Left ventricle myocardium superior (tissue), 1 donor: Measurements from ENCODE around the gene SNX5. TPM values are rescaled to one million over a fixed set of nuclear protein-coding genes. Genes with fewer than 3 reads are reported as not detected.

Source experiments
- ATAC-seq: fragments of 200-7000 bp; cut with Tn5 transposase; one replicate; pipeline ENCODE4 v1.9.1; 2020; ENCODE audit warnings: mild to moderate bottlenecking, moderate library complexity
- DNase-seq: peaks from one replicate; pipeline ENCODE4 v3.0.0-alpha.2; 2020
- intact Hi-C: fragments of 100-400 bp; cut with micrococcal nuclease; formaldehyde crosslinking; loops from one replicate; pipeline ENCODE4 v1.11.0; 2022
- total RNA-seq: library from RNA; stranded (reverse); fragmentation: NEBNext Ultra II Directional; extraction: Animal tissue kit (Norgen Biotek cat#: 25700); gene quantifications from one replicate; pipeline ENCODE4 v1.2.1, GENCODE V29; 2021
- donor health status: DM: no; HTN: yes; CAD: no; lungs with severe emphysema.

The SNX5 gene
- total RNA-seq, 1 donor from 2014 or later, result 40.4 TPM

DNA sequence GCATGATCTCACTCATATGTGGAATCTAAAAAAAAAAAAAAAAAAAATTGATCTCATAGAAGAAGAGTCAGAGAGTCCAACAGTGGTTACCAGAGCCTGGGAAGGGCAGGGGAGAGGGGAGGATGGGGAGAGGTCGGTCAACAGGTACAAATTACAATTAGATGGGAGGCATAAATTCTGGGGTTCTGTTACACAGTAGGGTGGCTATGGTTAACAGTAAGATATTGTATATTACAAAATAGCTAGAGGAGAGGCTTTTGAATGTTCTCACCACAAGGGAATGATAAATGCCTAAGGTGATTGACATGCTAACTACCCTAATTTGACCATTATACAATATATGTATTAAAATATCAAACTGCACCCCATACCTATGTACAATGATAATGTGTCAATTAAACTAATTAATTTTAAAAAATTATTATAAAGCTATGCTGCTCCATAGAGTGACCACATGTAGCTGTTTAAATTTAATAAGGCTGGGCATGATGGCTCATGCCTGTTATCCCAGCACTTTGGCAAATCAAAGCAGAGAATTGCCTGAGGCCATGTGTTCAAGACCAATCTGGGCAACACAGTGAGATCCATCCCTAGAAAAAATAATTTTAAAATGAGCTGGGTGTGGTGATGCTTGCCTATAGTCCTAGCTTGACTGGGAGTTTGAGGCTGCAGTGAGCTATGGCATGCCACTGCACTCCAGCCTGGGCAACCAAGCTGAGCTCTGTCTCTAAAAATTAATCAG is 70.9 kb downstream of the SNX5 start:
- intact Hi-C loops, result loop anchor here (5.0 kb wide), 2 partner anchors 215 to 390 kb away; partner anchors contain the start of gene RRBP1
- ATAC-seq, result no peak
- DNase-seq, result no peak

DNA sequence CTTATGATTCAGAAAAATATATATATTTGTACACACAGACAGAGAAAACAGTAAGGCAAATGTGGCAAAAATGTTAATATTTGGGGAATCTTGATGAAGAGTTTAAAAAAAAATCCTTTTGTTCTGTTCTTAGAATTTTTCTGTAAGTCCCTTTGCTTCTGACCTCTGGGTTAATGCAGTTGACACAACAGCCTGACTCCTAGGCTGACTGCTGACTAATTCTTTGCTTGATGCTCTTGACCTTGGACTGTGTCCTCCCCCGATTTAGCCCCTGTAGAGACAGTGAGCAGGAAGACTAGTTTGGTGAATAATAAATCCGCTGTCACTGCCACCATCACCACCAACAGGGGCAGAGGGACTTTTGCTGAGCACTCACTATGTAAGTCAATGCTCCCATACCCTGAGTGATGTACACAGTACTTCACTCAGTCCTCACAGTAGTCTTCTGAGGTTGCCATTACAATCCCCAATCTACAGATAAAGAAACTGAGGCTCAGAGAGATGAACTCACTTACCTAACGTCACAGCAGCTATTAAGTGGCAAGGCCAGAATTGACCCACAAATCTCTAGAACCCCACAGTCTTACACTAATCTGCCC is 71.7 kb downstream of the SNX5 start:
- intact Hi-C loops, result loop anchor here (5.0 kb wide), 2 partner anchors 215 to 390 kb away; partner anchors contain the start of gene RRBP1
- no peak for DNase-seq
- no peak for ATAC-seq

DNA sequence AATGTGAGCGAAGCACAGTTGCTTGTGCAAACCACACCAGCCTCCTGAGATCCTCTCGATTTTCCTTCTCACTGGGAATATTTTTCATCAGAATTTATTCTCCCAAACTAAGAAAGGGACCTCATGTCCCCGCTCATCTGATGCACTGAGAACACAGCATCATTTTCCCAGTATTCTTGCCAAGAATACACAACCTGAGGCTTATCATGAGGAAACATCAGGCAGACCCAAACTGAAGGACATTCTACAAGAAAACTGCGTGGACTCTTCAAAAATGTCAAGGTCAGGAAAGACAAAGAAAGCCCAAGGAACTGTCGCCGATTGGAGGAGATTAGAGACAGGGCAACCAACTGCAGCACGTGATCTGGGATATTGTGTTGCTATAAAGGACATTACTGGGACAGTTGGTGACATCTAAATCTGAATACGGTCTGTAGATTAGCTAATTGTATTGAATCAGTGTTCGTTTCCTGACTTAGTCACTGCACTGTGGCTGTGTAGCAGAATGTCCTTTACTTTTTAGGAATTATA is 72.3 kb downstream of the SNX5 start:
- intact Hi-C loops, result loop anchor here (5.0 kb wide), 2 partner anchors 214 to 389 kb away; partner anchors contain the start of gene RRBP1
- DNase-seq (no peak), ATAC-seq (peak; percentile 44)

DNA sequence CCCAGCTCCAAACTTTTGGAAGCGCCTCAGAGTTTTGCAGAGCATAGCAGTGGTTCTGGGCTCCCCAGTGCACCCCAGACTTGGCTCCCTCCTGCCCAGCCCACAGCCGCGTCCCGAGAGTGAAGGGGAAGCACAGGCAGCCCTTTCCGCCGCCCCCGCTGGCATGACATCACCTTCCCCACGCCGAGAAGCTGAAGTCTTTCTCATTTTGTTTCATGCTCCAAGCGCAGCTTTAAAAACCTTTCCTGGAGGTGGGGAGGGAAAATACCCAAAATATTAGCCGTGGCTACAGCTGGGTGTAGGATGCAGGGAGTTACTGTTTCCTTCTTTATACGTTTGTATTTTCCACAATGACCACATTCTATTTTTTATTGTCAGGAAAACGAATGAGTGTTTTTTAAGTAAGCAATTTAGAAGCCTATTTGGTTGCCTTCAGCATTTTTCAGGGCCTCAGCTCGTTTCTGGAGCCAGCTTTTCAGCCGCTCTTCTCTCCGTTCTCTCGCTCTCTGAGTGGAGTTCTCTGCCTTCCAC is 72.9 kb downstream of the SNX5 start:
- intact Hi-C loops, result loop anchor here (5.0 kb wide), 2 partner anchors 213 to 388 kb away; partner anchors contain the start of gene RRBP1
- DNase-seq (peak; percentile 79), ATAC-seq (peak; percentile 76)

DNA sequence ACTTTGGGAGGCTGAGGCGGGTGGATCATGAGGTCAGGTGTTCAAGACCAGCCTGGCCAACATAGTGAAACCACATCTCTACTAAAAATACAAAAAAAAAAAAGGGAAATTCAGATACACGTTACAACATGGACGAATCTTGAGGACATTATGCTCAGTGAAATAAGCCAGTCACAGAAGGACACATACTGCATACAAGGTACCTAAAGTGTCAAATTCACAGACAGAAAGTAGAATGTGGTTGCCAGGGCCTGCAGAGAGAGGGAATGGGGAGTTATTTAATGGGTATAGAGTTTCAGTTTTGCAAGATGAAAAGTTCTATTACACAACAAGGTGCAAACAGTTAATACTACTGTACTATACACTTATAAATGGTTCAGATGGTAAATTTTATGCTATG is 75.1 kb downstream of the SNX5 start:
- ATAC-seq (no peak), DNase-seq (no peak)
- intact Hi-C loops, result no loop called here

DNA sequence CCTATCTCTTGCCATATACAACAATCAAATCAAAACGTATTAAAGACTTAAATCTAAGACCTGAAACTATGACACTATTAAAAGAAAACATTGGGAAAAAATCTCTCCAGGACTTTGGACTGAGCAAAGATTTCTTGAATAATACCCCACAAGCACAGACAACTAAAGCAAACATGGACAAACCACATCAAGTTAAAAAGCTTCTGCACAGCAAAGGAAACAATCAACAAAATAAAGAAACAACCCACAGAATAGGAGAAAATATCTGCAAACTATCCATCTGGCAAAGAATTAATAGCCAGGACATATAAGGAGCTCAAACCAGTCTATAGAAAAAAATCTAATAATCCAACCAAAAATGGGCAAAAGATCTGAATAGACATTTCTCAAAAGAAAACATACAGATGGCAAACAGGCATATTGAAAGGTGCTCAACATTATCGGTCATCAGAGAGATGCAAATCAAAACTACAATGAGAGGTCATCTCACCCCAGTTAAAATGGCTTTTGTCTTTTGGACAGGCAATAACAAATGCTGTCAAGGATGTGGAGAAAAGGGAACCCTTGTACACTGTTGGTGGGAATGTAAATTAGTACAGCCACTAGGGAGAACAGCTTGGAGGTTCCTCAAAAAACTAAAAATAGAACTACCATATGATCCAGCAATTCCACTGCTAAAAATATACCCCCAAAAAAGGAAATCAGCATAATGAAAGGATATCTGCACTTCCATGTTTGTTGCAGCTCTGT is 76.2 kb downstream of the SNX5 start:
- peak; percentile 23 for ATAC-seq
- intact Hi-C loops, result no loop called here
- DNase-seq, result no peak

Other genes with a start within 250 kb of the SNX5 start
- gene MGME1, start 224 bp upstream of the SNX5 start, total RNA-seq, result 13.9 TPM
- not detected for gene OVOL2, start 89.1 kb upstream of the SNX5 start, total RNA-seq
- gene KAT14, start 169.1 kb upstream of the SNX5 start, total RNA-seq, result 13.1 TPM
- gene PET117, start 169.1 kb upstream of the SNX5 start, total RNA-seq, result 12.6 TPM